ENCODE data around the gene MICAL2.

Gene MICAL2

GRCh38 chr11:12097219-12097618 lies 13.2 kb upstream of the MICAL2 start:
- DNase-seq (ENCODE audit: low spot score in 2 of 2) = no peak
- Histone ChIP-seq H3K36me3 (replicated peaks) (no peaks in the 10 kb centered on the region), H3K27me3 (ENCODE audit: low read depth) (peaks cover 19% of the 10 kb centered on the region), H3K4me1 (peaks cover 7% of the 10 kb centered on the region; the same call in 1 of the 2 replicates), H3K9me3 (no peaks in the 10 kb centered on the region), H3K4me3 (no peak overlapping the region)
- in situ Hi-C loops (cut with MboI; ENCODE audit: low sequenced_read_pairs) = no loop called here

GRCh38 chr11:12098601-12099000 lies 11.8 kb upstream of the MICAL2 start:
- DNase-seq (ENCODE audit: low spot score in 2 of 2) = no peak
- H3K27me3 ChIP-seq (ENCODE audit: low read depth) = peaks cover 19% of the 10 kb centered on the region
- no peak overlapping the region for H3K4me3 ChIP-seq
- in situ Hi-C loops (cut with MboI; ENCODE audit: low sequenced_read_pairs) = no loop called here
- no peaks in the 10 kb centered on the region for H3K9me3 ChIP-seq
- no peaks in the 10 kb centered on the region for H3K36me3 ChIP-seq (replicated peaks)
- H3K4me1 ChIP-seq = peaks cover 7% of the 10 kb centered on the region; the same call in 1 of the 2 replicates

DNA sequence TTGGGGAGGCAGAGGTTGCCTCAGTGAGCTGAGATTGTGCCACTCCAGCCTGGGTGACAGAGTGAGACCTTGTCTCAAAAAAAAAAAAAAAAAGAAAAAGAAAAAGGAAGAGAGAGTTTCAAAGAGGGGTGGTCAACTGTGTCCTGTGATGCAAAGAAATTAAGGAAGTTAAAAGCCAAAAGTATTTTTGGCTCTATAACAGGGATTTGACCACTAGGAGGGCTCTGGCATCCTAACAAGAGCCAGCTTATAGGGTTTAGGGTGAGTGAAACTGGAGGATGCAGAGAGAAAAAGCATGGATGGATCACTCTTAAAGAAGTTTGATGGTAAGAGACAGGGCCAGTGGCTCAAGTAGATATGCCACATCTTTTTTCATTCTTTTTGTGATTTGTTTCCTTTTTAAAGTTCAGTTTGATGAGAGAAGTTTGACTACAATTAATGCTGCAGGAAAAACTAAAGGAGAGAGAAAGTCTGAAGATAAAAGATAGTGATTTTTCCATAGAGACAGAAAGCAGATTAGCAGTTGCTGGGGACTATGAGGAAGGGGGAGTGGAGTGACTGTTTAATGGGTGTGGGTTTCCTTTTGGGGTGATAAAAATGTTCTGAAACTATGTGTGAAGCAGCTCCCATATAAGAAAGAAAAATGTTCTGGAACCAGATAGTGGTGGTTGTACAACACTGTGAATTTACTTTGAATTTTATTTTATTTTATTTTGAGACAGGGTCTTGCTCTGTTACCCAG lies 11.1 kb upstream of the MICAL2 start:
- Histone ChIP-seq H3K27me3 (ENCODE audit: low read depth) (peaks cover 19% of the 10 kb centered on the region), H3K4me1 (peaks cover 7% of the 10 kb centered on the region; the same call in 1 of the 2 replicates), H3K4me3 (no peak overlapping the region), H3K9me3 (no peaks in the 10 kb centered on the region), H3K36me3 (replicated peaks) (no peaks in the 10 kb centered on the region)
- in situ Hi-C loops (cut with MboI; ENCODE audit: low sequenced_read_pairs) = no loop called here
- DNase-seq (ENCODE audit: low spot score in 2 of 2) = no peak

DNA sequence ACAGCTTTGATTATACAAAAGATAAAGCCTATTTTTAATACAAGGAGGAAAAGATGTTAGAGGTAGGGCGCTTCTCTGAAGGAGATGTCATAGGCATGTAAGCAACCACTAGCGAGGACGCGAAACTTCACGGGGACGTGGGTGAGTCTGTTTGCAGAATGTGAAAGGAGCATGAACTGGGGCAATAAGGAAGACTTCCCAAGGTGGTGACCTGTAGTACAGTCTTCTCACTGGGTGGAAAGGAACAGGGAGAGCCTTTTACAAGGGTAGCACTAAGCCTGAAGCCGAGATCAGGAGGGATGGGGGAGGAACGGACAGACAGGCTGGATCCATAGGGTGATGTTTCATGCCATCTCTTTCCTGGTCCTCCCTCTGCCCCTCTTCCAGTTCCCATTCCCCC lies 10.0 kb upstream of the MICAL2 start:
- in situ Hi-C loops (cut with MboI; ENCODE audit: low sequenced_read_pairs) = no loop called here
- Histone ChIP-seq H3K9me3 (no peaks in the 10 kb centered on the region), H3K27me3 (ENCODE audit: low read depth) (peaks cover 19% of the 10 kb centered on the region), H3K36me3 (replicated peaks) (no peaks in the 10 kb centered on the region), H3K4me1 (peaks cover 7% of the 10 kb centered on the region; the same call in 1 of the 2 replicates), H3K4me3 (no peak overlapping the region)
- DNase-seq (ENCODE audit: low spot score in 2 of 2) = no peak

- in situ Hi-C loops (cut with MboI; ENCODE audit: low sequenced_read_pairs) = no loop called here
- peaks cover 7% of the 10 kb centered on the region; the same call in 1 of the 2 replicates for H3K4me1 ChIP-seq
- no peaks in the 10 kb centered on the region for H3K36me3 ChIP-seq (replicated peaks)
- peaks cover 19% of the 10 kb centered on the region for H3K27me3 ChIP-seq (ENCODE audit: low read depth)
- no peak for DNase-seq (ENCODE audit: low spot score in 2 of 2)
- H3K9me3 ChIP-seq = no peaks in the 10 kb centered on the region
- no peak overlapping the region for H3K4me3 ChIP-seq
Measured at GRCh38 chr11:12100841-12101242, 9.5 kb upstream of the MICAL2 start.

DNA sequence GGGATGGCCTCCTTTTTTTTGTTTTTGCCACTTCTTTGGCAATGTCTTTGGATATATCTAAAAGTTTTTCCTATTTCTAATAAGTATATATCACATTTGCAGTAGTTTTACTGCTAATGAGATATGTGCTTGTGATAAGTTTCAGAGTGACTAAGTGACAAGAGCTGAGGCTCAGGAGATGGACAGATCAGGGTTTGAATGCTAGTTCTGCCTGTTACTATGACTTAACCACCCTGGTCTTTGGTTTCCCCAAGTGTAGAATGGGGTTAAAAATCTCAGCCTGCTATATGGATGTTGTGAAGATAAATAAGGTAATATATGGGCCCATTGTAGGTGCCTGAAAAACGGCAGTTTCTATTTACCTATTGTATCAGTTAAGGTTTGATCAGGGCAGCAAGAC lies 9.1 kb upstream of the MICAL2 start:
- Histone ChIP-seq H3K27me3 (ENCODE audit: low read depth) (peaks cover 19% of the 10 kb centered on the region), H3K4me1 (peaks cover 7% of the 10 kb centered on the region; the same call in 1 of the 2 replicates), H3K36me3 (replicated peaks) (no peaks in the 10 kb centered on the region), H3K4me3 (no peak overlapping the region), H3K9me3 (no peaks in the 10 kb centered on the region)
- in situ Hi-C loops (cut with MboI; ENCODE audit: low sequenced_read_pairs) = no loop called here
- DNase-seq (ENCODE audit: low spot score in 2 of 2) = no peak

DNA sequence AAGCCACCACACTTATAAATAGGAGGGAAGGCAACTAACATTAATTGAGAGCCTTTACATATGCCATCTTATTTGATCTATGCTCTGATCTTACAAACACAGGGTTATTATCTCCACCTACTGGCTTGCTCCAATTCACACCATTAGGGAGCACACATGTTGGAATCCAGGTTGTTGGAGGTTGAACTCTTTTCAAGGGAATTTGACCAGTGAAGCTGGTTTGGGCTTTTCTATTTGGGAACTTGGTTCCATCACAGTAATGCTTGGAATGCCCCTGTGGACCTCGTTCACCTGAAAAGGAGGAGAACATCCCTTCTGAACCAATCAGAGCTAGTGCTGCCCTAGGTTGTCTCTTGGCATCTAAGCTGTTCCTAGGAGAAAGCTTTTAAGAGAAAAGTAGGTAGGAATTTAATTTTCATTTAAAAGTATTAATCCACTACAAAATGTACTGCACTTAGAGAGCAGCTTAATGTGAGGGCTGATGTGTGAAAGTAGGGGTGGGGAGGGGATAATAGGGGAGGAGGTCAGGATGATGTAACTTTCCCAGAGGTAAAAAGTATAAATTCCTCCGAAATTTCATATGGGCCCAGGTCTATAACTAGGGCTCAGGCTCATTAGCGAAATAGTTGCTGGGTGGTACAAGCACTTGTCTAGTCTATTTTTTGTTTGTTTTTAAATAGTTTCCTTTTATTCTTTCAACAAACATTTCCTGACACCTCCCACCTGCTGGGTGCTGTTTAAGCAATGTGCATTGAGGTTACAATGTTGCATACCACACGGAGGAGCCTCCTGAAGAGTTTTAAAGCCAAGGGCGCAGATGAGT lies 7.6 kb upstream of the MICAL2 start:
- no peaks in the 10 kb centered on the region for H3K36me3 ChIP-seq (replicated peaks)
- no peaks in the 10 kb centered on the region for H3K9me3 ChIP-seq
- H3K27me3 ChIP-seq (ENCODE audit: low read depth) = peaks cover 19% of the 10 kb centered on the region
- peaks cover 7% of the 10 kb centered on the region; the same call in 1 of the 2 replicates for H3K4me1 ChIP-seq
- in situ Hi-C loops (cut with MboI; ENCODE audit: low sequenced_read_pairs) = no loop called here
- DNase-seq (ENCODE audit: low spot score in 2 of 2) = no peak
- H3K4me3 ChIP-seq = no peak overlapping the region

DNA sequence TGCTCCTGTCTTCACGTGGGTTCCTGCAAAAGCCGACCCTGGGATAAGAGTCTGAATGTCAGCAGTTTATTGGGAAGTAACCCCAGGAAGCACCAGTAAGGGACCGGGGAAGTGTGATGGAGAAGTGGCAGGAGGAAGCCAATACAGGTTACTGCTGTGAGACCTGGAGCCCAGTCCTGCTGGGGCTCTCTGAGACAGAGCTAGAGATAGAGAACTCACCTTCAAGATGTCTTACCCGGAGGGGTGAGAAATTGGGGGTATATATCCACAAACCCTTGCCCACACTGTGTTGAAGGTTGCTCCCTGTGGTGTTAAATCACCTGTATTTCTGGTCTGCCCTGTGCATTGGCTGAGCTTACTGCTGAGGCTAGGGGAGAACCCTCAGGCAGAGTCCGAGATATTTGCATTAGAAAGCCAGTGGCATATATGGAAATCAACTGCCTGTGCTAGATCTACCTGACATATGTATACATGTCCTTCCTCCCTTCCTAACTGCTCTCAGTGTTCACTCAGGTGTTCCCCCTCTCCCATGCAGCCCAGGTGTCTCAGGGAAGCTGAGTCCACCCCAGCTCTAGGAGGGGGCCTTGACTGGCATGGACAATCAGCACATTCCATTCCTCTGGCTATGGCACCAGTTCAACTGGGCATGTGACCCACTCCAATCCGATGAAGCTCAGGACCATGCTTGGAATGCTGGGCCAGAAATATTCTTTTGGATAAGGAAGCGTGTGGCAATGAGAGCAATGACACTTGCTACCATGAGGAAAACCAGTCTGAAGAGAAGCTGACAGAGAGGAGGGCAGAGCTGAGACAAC lies 6.8 kb upstream of the MICAL2 start:
- DNase-seq (ENCODE audit: low spot score in 2 of 2) = no peak
- Histone ChIP-seq H3K4me1 (peaks cover 7% of the 10 kb centered on the region; the same call in 1 of the 2 replicates), H3K9me3 (no peaks in the 10 kb centered on the region), H3K4me3 (no peak overlapping the region), H3K27me3 (ENCODE audit: low read depth) (peaks cover 17% of the 10 kb centered on the region), H3K36me3 (replicated peaks) (no peaks in the 10 kb centered on the region)
- in situ Hi-C loops (cut with MboI; ENCODE audit: low sequenced_read_pairs) = no loop called here

- peaks cover 7% of the 10 kb centered on the region; the same call in 1 of the 2 replicates for H3K27me3 ChIP-seq (ENCODE audit: low read depth)
- H3K4me3 ChIP-seq = no peak overlapping the region
- peaks cover 11% of the 10 kb centered on the region for H3K4me1 ChIP-seq
- no peaks in the 10 kb centered on the region for H3K36me3 ChIP-seq (replicated peaks)
- DNase-seq (ENCODE audit: low spot score in 2 of 2) = no peak
- H3K9me3 ChIP-seq = no peaks in the 10 kb centered on the region
- in situ Hi-C loops (cut with MboI; ENCODE audit: low sequenced_read_pairs) = no loop called here
Measured at GRCh38 chr11:12105471-12105870, 4.9 kb upstream of the MICAL2 start.

DNA sequence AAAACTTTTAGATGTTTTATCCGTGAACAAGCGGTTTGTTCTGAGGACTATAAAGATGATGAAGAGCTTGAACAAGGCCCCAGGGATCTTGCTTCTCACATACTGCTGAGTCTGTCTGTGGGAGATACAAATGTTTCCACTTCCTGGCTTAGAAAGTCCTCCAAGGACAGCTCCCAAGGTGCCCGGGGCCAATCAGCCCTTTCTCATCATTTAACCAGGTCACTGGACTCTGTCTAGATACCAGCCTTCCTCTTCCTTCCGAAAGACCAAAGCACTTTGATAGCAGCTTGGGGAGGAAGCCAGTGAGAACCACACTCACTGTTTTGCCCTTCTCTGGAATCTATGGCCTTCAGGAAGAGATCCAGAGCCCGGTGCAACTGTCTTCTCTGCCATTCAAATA lies 4.3 kb upstream of the MICAL2 start:
- Histone ChIP-seq H3K27me3 (ENCODE audit: low read depth) (peaks cover 1% of the 10 kb centered on the region; the same call in 1 of the 2 replicates), H3K9me3 (no peaks in the 10 kb centered on the region), H3K4me1 (peaks cover 14% of the 10 kb centered on the region), H3K36me3 (replicated peaks) (no peaks in the 10 kb centered on the region), H3K4me3 (no peak overlapping the region)
- no peak for DNase-seq (ENCODE audit: low spot score in 2 of 2)
- in situ Hi-C loops (cut with MboI; ENCODE audit: low sequenced_read_pairs) = no loop called here

DNA sequence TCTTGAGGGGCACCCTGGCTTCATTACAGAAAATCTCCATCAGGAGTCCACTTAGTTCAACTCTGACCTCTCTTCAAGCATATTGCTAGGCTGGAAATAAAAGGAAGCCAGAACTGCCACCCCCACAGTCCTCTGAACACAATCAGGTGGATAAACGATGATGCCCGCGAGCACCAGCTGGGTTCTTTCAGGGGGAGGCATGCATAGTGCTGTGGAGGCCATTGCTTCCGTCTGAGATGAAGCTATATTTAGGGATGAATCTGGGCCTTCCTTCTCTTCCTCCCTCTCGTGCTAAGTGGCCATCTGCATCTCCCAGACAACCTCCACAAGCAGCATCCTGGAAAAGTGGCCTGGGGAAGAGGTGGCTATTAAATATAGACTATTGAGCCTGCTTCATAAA lies 3.9 kb upstream of the MICAL2 start:
- Histone ChIP-seq H3K27me3 (ENCODE audit: low read depth) (no peaks in the 10 kb centered on the region), H3K4me1 (peaks cover 12% of the 10 kb centered on the region), H3K4me3 (no peak overlapping the region), H3K9me3 (no peaks in the 10 kb centered on the region), H3K36me3 (replicated peaks) (no peaks in the 10 kb centered on the region)
- in situ Hi-C loops (cut with MboI; ENCODE audit: low sequenced_read_pairs) = no loop called here
- no peak for DNase-seq (ENCODE audit: low spot score in 2 of 2)

DNA sequence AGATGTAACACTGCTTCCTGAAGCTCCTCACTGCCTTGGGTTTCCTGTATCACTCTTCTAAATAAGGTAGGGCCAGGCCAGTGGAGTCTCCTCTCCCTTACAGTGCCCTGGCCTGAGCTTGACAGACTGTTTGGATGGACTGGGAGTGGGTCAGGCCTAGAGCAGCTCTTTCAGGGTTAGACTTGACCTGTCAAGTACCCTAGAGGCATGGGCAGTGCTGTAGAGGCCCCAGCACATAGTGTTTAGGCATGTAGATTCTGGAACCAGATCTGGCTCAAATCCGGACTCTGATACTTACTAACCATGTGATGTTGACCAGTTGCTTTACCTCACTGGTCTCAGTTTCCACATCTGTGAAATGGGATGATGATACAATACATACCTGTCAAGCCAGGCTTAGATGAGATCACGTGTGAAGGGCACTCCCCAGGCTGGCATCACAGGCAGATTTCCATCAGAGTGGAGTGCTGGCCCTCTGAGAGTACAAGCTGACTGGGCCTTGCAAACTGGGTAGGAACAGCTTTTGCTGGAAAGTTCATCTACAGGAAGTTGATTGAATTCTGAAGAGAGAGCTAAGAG lies 1.4 kb upstream of the MICAL2 start:
- Histone ChIP-seq H3K9me3 (no peaks in the 10 kb centered on the region), H3K4me1 (peaks cover 10% of the 10 kb centered on the region), H3K27me3 (ENCODE audit: low read depth) (no peaks in the 10 kb centered on the region), H3K36me3 (replicated peaks) (no peaks in the 10 kb centered on the region), H3K4me3 (no peak overlapping the region)
- no peak for DNase-seq (ENCODE audit: low spot score in 2 of 2)
- in situ Hi-C loops (cut with MboI; ENCODE audit: low sequenced_read_pairs) = no loop called here

GRCh38 chr11:12109591-12110196 lies 696 bp upstream of the MICAL2 start:
- Histone ChIP-seq H3K4me3 (peak overlapping the region; percentile 28), H3K27me3 (ENCODE audit: low read depth) (no peaks in the 10 kb centered on the region), H3K9me3 (no peaks in the 10 kb centered on the region), H3K4me1 (peaks cover 10% of the 10 kb centered on the region), H3K36me3 (replicated peaks) (no peaks in the 10 kb centered on the region)
- in situ Hi-C loops (cut with MboI; ENCODE audit: low sequenced_read_pairs) = no loop called here
- DNase-seq (ENCODE audit: low spot score in 2 of 2) = no peak
